Activated gamma-delta T cell treated with Interleukin-2 at 50 U/mL for 16 hours (primary cell): ENCODE data around the gene PTPRG.
"Not testable (repeated sequence)": the region's sequence is repeated elsewhere in the genome, so short reads cannot be mapped to it uniquely, and the experiment has no call there.

Source experiments
- DNase-seq: peaks from one replicate; pipeline ENCODE4 v3.0.0-alpha.2; 2020

Gene PTPRG

GRCh38 chr3:61809879-61810278 is 248.5 kb downstream of the PTPRG start:
- DNase-seq, result no peak

- DNase-seq, result no peak
Measured at GRCh38 chr3:61810953-61811497, 249.7 kb downstream of the PTPRG start.

GRCh38 chr3:61811652-61812051 is 250.3 kb downstream of the PTPRG start:
- DNase-seq, result no peak

- DNase-seq, result no peak
Measured at GRCh38 chr3:61812085-61812484, 250.7 kb downstream of the PTPRG start.

- DNase-seq, result no peak
Measured at GRCh38 chr3:61812517-61812916, 251.1 kb downstream of the PTPRG start.

- no peak for DNase-seq
Measured at GRCh38 chr3:61813636-61814035, 252.3 kb downstream of the PTPRG start.

- no peak for DNase-seq
Measured at GRCh38 chr3:61814674-61815073, 253.3 kb downstream of the PTPRG start.

GRCh38 chr3:61816304-61816703 is 254.9 kb downstream of the PTPRG start:
- DNase-seq, result not testable (repeated sequence)

GRCh38 chr3:61819861-61820260 is 258.5 kb downstream of the PTPRG start:
- DNase-seq, result no peak

- DNase-seq, result no peak
Measured at GRCh38 chr3:61820306-61820992, 259.1 kb downstream of the PTPRG start.

GRCh38 chr3:61821823-61822251 is 260.5 kb downstream of the PTPRG start:
- no peak for DNase-seq

- no peak for DNase-seq
Measured at GRCh38 chr3:61822588-61822987, 261.2 kb downstream of the PTPRG start.

GRCh38 chr3:61824553-61825135 is 263.3 kb downstream of the PTPRG start:
- no peak for DNase-seq

- DNase-seq, result no peak
Measured at GRCh38 chr3:61826161-61826560, 264.8 kb downstream of the PTPRG start.

GRCh38 chr3:61828184-61828874 is 267.0 kb downstream of the PTPRG start:
- no peak for DNase-seq

GRCh38 chr3:61828880-61829721 is 267.7 kb downstream of the PTPRG start:
- no peak for DNase-seq

- DNase-seq, result no peak
Measured at GRCh38 chr3:61829722-61830350, 268.5 kb downstream of the PTPRG start.

- DNase-seq, result no peak
Measured at GRCh38 chr3:61831973-61832372, 270.6 kb downstream of the PTPRG start.

- DNase-seq, result no peak
Measured at GRCh38 chr3:61832375-61833229, 271.2 kb downstream of the PTPRG start.

- DNase-seq, result no peak
Measured at GRCh38 chr3:61839256-61839655, 277.9 kb downstream of the PTPRG start.

GRCh38 chr3:61841111-61841845 is 279.9 kb downstream of the PTPRG start:
- DNase-seq, result no peak
